Measurements from ENCODE around the gene KMT2C.

KMT2C gene

GRCh38 chr7:152178405-152179058 is 257.3 kb downstream of the KMT2C start:
- no peak for DNase-seq
- H3K4me3 ChIP-seq (ENCODE audit: low read depth, low read length) = no peak overlapping the region
- no peak for TF ChIP-seq CTCF (IDR thresholded peaks at IDR 0.05; ENCODE audit: low read depth, low read length)
- no peaks in the 10 kb centered on the region for H3K27me3 ChIP-seq (ENCODE audit: insufficient read depth, low read depth, severe bottlenecking)
- H3K9me3 ChIP-seq (ENCODE audit: severe bottlenecking) = no peaks in the 10 kb centered on the region
- no peak overlapping the region for H3K27ac ChIP-seq
- H3K36me3 ChIP-seq = peaks cover 85% of the 10 kb centered on the region

- DNase-seq = no peak
- no peak overlapping the region for H3K27ac ChIP-seq
- no peaks in the 10 kb centered on the region for H3K9me3 ChIP-seq (ENCODE audit: severe bottlenecking)
- peaks cover 82% of the 10 kb centered on the region for H3K36me3 ChIP-seq
- H3K27me3 ChIP-seq (ENCODE audit: insufficient read depth, low read depth, severe bottlenecking) = no peaks in the 10 kb centered on the region
- no peak for TF ChIP-seq CTCF (IDR thresholded peaks at IDR 0.05; ENCODE audit: low read depth, low read length)
- H3K4me3 ChIP-seq (ENCODE audit: low read depth, low read length) = no peak overlapping the region
These were observed 258.0 kb downstream of the KMT2C start for GRCh38 chr7:152177681-152178404.

- DNase-seq = no peak
- Histone ChIP-seq H3K4me3 (ENCODE audit: low read depth, low read length) (no peak overlapping the region), H3K36me3 (peaks cover 78% of the 10 kb centered on the region), H3K27ac (no peak overlapping the region), H3K9me3 (ENCODE audit: severe bottlenecking) (no peaks in the 10 kb centered on the region), H3K27me3 (ENCODE audit: insufficient read depth, low read depth, severe bottlenecking) (no peaks in the 10 kb centered on the region)
- no peak for TF ChIP-seq CTCF (IDR thresholded peaks at IDR 0.05; ENCODE audit: low read depth, low read length)
These were observed 259.0 kb downstream of the KMT2C start for GRCh38 chr7:152176797-152177196.

GRCh38 chr7:152173372-152174070 is 262.3 kb downstream of the KMT2C start:
- H3K27me3 ChIP-seq (ENCODE audit: insufficient read depth, low read depth, severe bottlenecking) = no peaks in the 10 kb centered on the region
- H3K4me3 ChIP-seq (ENCODE audit: low read depth, low read length) = no peak overlapping the region
- H3K36me3 ChIP-seq = peaks cover 58% of the 10 kb centered on the region
- no peaks in the 10 kb centered on the region for H3K9me3 ChIP-seq (ENCODE audit: severe bottlenecking)
- TF ChIP-seq CTCF (IDR thresholded peaks at IDR 0.05; ENCODE audit: low read depth, low read length) = no peak
- no peak overlapping the region for H3K27ac ChIP-seq
- DNase-seq = no peak

GRCh38 chr7:152162287-152162686 is 273.5 kb downstream of the KMT2C start:
- Histone ChIP-seq H3K36me3 (peaks cover 72% of the 10 kb centered on the region), H3K27ac (no peak overlapping the region)
- DNase-seq = no peak

More at GRCh38 chr7:152162287-152162686, 273.5 kb downstream of the KMT2C start:
- no peaks in the 10 kb centered on the region for H3K9me3 ChIP-seq (ENCODE audit: severe bottlenecking)
- TF ChIP-seq CTCF (IDR thresholded peaks at IDR 0.05; ENCODE audit: low read depth, low read length) = no peak
- H3K4me3 ChIP-seq (ENCODE audit: low read depth, low read length) = no peak overlapping the region
- no peaks in the 10 kb centered on the region for H3K27me3 ChIP-seq (ENCODE audit: insufficient read depth, low read depth, severe bottlenecking)
